Activated CD4-positive, alpha-beta T cell treated with anti-CD3 and anti-CD28 coated beads, Interleukin-2, amount 50 U/mL, for 16 hours (primary cell): ENCODE results near the gene OR1F1.
A peak's percentile ranks its signal among the peaks of the same experiment; 100 is the strongest.
"Not testable (repeated sequence)": the region's sequence is repeated elsewhere in the genome, so short reads cannot be mapped to it uniquely, and the experiment has no call there.

Source experiments
- DNase-seq: peaks from one replicate; pipeline ENCODE4 v3.0.0-alpha.2; 2020

OR1F1 gene

GRCh38 chr16:3205939-3206338, 17.9 kb downstream of the OR1F1 start:
- not testable (repeated sequence) for DNase-seq

- DNase-seq: no peak
These were observed 19.3 kb downstream of the OR1F1 start for GRCh38 chr16:3207086-3207953.

GRCh38 chr16:3212006-3212405, 24.0 kb downstream of the OR1F1 start:
- no peak for DNase-seq

- DNase-seq: no peak
These were observed 24.6 kb downstream of the OR1F1 start for GRCh38 chr16:3212567-3212966.

- peak; percentile 46 for DNase-seq
These were observed 27.0 kb downstream of the OR1F1 start for GRCh38 chr16:3214904-3215600.

GRCh38 chr16:3215601-3216262, 27.7 kb downstream of the OR1F1 start:
- no peak for DNase-seq

- no peak for DNase-seq
These were observed 28.2 kb downstream of the OR1F1 start for GRCh38 chr16:3216263-3216640.

GRCh38 chr16:3220839-3221238, 32.8 kb downstream of the OR1F1 start:
- no peak for DNase-seq

GRCh38 chr16:3223913-3224515, 36.0 kb downstream of the OR1F1 start:
- DNase-seq: no peak

- no peak for DNase-seq
These were observed 46.5 kb downstream of the OR1F1 start for GRCh38 chr16:3234543-3234856.

GRCh38 chr16:3234857-3235561, 47.0 kb downstream of the OR1F1 start, which contains the start of gene ZNF200:
ZNF200 (minus strand) TSS chr16:3235158; CDS start chr16:3233755, 1,403 bp downstream.
- peak; percentile 95 for DNase-seq

GRCh38 chr16:3235856-3236669, 48.1 kb downstream of the OR1F1 start:
- DNase-seq: no peak

GRCh38 chr16:3241761-3242160, 53.8 kb downstream of the OR1F1 start:
- DNase-seq: no peak

- DNase-seq: no peak
These were observed 54.7 kb downstream of the OR1F1 start for GRCh38 chr16:3242709-3243108.

GRCh38 chr16:3243882-3244281, 55.9 kb downstream of the OR1F1 start:
- DNase-seq: no peak

- no peak for DNase-seq
These were observed 58.0 kb downstream of the OR1F1 start for GRCh38 chr16:3246002-3246401.

- no peak for DNase-seq
These were observed 58.9 kb downstream of the OR1F1 start for GRCh38 chr16:3246876-3247275.

- DNase-seq: no peak
These were observed 60.6 kb downstream of the OR1F1 start for GRCh38 chr16:3248596-3248995.

- DNase-seq: no peak
These were observed 61.0 kb downstream of the OR1F1 start for GRCh38 chr16:3249020-3249419.

- no peak for DNase-seq
These were observed 61.4 kb downstream of the OR1F1 start for GRCh38 chr16:3249451-3249850.

GRCh38 chr16:3252967-3253366, 65.0 kb downstream of the OR1F1 start:
- DNase-seq: no peak

- no peak for DNase-seq
These were observed 66.3 kb downstream of the OR1F1 start for GRCh38 chr16:3254309-3254708.
